Liver (tissue), 9 donors: ENCODE data around the gene TRIO. TPM values are rescaled to one million over a fixed set of nuclear protein-coding genes. Genes with fewer than 3 reads are reported as not detected.

Experiments
- DNase-seq: peaks from one replicate; pipeline ENCODE4 v3.0.0-alpha.2; 2017; ENCODE audit warnings: low spot score
- H3K27ac ChIP-seq, 2 donors: one replicate each; pipeline ENCODE4 v1.7.0; 2013; ENCODE audit warnings: inconsistent platforms in 2 of 2, low read length in 2 of 2, control low read depth in 1 of 2, low read depth in 1 of 2, mild to moderate bottlenecking in 1 of 2
- H3K27me3 ChIP-seq, 4 donors: one replicate each; pipeline versions ENCODE4 v1.6.1 to v1.7.0; 2013; ENCODE audit warnings: low read length in 3 of 4, inconsistent platforms in 1 of 4, mild to moderate bottlenecking in 1 of 4, moderate library complexity in 1 of 4; ENCODE audit not compliant: control insufficient read depth in 4 of 4, insufficient read depth in 4 of 4
- H3K36me3 ChIP-seq, 4 donors: one replicate each; pipeline versions ENCODE4 v1.6.1 to v1.7.0; 2013; ENCODE audit warnings: low read length in 3 of 4, mild to moderate bottlenecking in 3 of 4, low read depth in 1 of 4, moderate library complexity in 1 of 4; ENCODE audit not compliant: control insufficient read depth in 4 of 4, insufficient read depth in 3 of 4
- H3K4me1 ChIP-seq, 4 donors: one replicate each; pipeline versions ENCODE4 v1.6.1 to v1.7.0; 2013; ENCODE audit warnings: low read length in 3 of 4, mild to moderate bottlenecking in 3 of 4, moderate library complexity in 1 of 4; ENCODE audit not compliant: control insufficient read depth in 4 of 4, insufficient read depth in 4 of 4
- H3K4me3 ChIP-seq, 3 donors: one replicate each; pipeline versions ENCODE4 v1.6.1 to v1.7.0; 2013; ENCODE audit warnings: low read length in 3 of 3, control low read depth in 1 of 3, low read depth in 1 of 3, mild to moderate bottlenecking in 1 of 3
- H3K9ac ChIP-seq, 2 donors: one replicate each; pipeline ENCODE4 v1.7.0; 2013; ENCODE audit warnings: low read length in 2 of 2, mild to moderate bottlenecking in 2 of 2, moderate library complexity in 2 of 2, control low read depth in 1 of 2, low read depth in 1 of 2
- H3K9me3 ChIP-seq, 4 donors: one replicate each; pipeline versions ENCODE4 v1.6.1 to v1.7.0; 2013; ENCODE audit warnings: low read length in 3 of 4; ENCODE audit not compliant: control insufficient read depth in 4 of 4
- CTCF ChIP-seq: fragments of 150-350 bp; IDR thresholded peaks from 2 replicates; pipeline ENCODE4 v1.5.1; 2017; ENCODE audit warnings: improper control_type of control experiment, low read depth, low read length; ENCODE audit not compliant: missing input control
- EGR1 ChIP-seq, 2 donors: IDR thresholded peaks; 2 replicates each; pipeline ENCODE4 v1.6.1; 2016 to 2018; ENCODE audit warnings: antibody characterized with exemption in 2 of 2, low read depth in 2 of 2
- FOXA1 ChIP-seq: IDR thresholded peaks from 2 replicates; pipeline ENCODE4 v1.6.1; 2016; ENCODE audit warnings: antibody characterized with exemption
- FOXA2 ChIP-seq: IDR thresholded peaks from 2 replicates; pipeline ENCODE4 v1.6.1; 2016; ENCODE audit warnings: antibody characterized with exemption
- GABPA ChIP-seq, 2 donors: IDR thresholded peaks in 1 of 2; conservative IDR thresholded peaks in 1 of 2; 2 replicates each; pipeline ENCODE4 v1.6.1; 2016; ENCODE audit warnings: antibody characterized with exemption in 2 of 2, mild to moderate bottlenecking in 1 of 2, moderate library complexity in 1 of 2
- HNF4A ChIP-seq, 2 donors: conservative IDR thresholded peaks; 2 replicates each; pipeline ENCODE4 v1.6.1; 2016; ENCODE audit warnings: antibody characterized with exemption in 2 of 2, mild to moderate bottlenecking in 2 of 2
- JUND ChIP-seq, 2 donors: IDR thresholded peaks; 2 replicates each; pipeline ENCODE4 v1.6.1; 2016; ENCODE audit warnings: antibody characterized with exemption in 2 of 2
- NR2F2 ChIP-seq: IDR thresholded peaks from 2 replicates; pipeline ENCODE4 v1.6.1; 2016; ENCODE audit warnings: antibody characterized with exemption
- RAD21 ChIP-seq, 2 donors: IDR thresholded peaks; 2 replicates each; pipeline ENCODE4 v1.6.1; 2016; ENCODE audit warnings: antibody characterized with exemption in 2 of 2, mild to moderate bottlenecking in 2 of 2
- SP1 ChIP-seq: IDR thresholded peaks from 2 replicates; pipeline ENCODE4 v1.6.1; 2018; ENCODE audit warnings: antibody characterized with exemption, mild to moderate bottlenecking
- TAF1 ChIP-seq: conservative IDR thresholded peaks from 2 replicates; pipeline ENCODE4 v1.6.1; 2016; ENCODE audit warnings: antibody characterized with exemption, mild to moderate bottlenecking
- YY1 ChIP-seq: IDR thresholded peaks from 2 replicates; pipeline ENCODE4 v1.6.1; 2016; ENCODE audit warnings: antibody characterized with exemption, mild to moderate bottlenecking
- WGBS: extraction: QIAGEN DNeasy Blood & Tissue Kit; methylation state at CpG from one replicate; pipeline ENCODE4 v1.1.7; 2013; 5-methylcytosine and 5-hydroxymethylcytosine counted together
- polyA plus RNA-seq, 2 donors: library from polyadenylated mRNA; stranded (reverse) in 1 of 2; unstranded in 1 of 2; fragments of 200-250 nt in 1 of 2; fragments of >200 nt in 1 of 2; fragmentation: Nextera tagmentation in 1 of 2; extraction: Ambion mirVana in 1 of 2; gene quantifications; one replicate each; pipeline versions ENCODE4 v1.2.1 to v1.2.3, GENCODE V29; 2013 to 2015
- total RNA-seq, 2 donors: library from RNA; depleted of rRNA; stranded (reverse); fragments of >200 nt; gene quantifications; one replicate each; pipeline ENCODE4 v1.2.3, GENCODE V29; 2014
- TF ChIP-seq, protein P1 (sequence below): IDR thresholded peaks from 2 replicates; pipeline ENCODE4 v1.6.1; 2016; ENCODE audit warnings: antibody characterized with exemption, mild to moderate bottlenecking
- TF ChIP-seq, protein P2 (sequence below): IDR thresholded peaks from 2 replicates; pipeline ENCODE4 v1.6.1; 2016; ENCODE audit warnings: antibody characterized with exemption
- TF ChIP-seq, protein P3 (sequence below): IDR thresholded peaks from 2 replicates; pipeline ENCODE4 v1.6.1; 2016; ENCODE audit warnings: antibody characterized with exemption
- donor health status: healthy.
- donor health status: healthy.
- donor health status: healthy.
- donor health status: healthy.
- donor health status: healthy.

Gene TRIO
- total and polyA plus RNA-seq, 4 donors = 8.5 to 86.2 (median 16.0) TPM

DNA sequence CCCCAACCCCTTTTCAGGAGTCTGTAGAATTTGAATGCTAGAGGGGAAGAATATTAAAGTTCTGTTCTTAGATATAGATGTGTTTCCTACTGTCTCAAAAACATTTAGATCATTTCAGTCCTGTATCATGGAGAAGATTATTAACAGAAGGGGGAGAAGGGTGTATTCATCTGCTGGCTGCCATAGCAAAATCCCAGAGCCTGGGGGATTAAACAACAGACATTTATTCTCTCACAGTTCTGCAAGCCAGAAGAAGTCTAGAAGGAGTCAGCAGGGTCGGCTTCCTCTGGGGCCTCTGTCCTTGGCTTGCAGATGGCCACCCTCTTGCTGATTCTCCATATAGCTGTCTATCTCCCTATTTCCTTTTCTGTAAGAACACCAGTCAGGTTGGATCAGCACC lies 288.4 kb downstream of the TRIO start:
- H3K27ac ChIP-seq = no peak overlapping the region
- H3K36me3 ChIP-seq = peaks cover 0 to 14% (median 4%) of the 10 kb centered on the region in 4 donors
- no peaks in the 10 kb centered on the region for H3K4me1 ChIP-seq
- TF ChIP-seq HNF4A (conservative IDR thresholded peaks at IDR 0.05) (no peak), EGR1 (IDR thresholded peaks at IDR 0.05; ENCODE audit: low read depth in 2 of 2) (no peak), FOXA1 (no peak), YY1 (no peak), FOXA2 (no peak), NR2F2 (no peak), GABPA (IDR thresholded peaks at IDR 0.05 in 1 of 2, conservative IDR thresholded peaks at IDR 0.05 in 1 of 2) (no peak), TAF1 (no peak)
- TF ChIP-seq, protein P1, sequence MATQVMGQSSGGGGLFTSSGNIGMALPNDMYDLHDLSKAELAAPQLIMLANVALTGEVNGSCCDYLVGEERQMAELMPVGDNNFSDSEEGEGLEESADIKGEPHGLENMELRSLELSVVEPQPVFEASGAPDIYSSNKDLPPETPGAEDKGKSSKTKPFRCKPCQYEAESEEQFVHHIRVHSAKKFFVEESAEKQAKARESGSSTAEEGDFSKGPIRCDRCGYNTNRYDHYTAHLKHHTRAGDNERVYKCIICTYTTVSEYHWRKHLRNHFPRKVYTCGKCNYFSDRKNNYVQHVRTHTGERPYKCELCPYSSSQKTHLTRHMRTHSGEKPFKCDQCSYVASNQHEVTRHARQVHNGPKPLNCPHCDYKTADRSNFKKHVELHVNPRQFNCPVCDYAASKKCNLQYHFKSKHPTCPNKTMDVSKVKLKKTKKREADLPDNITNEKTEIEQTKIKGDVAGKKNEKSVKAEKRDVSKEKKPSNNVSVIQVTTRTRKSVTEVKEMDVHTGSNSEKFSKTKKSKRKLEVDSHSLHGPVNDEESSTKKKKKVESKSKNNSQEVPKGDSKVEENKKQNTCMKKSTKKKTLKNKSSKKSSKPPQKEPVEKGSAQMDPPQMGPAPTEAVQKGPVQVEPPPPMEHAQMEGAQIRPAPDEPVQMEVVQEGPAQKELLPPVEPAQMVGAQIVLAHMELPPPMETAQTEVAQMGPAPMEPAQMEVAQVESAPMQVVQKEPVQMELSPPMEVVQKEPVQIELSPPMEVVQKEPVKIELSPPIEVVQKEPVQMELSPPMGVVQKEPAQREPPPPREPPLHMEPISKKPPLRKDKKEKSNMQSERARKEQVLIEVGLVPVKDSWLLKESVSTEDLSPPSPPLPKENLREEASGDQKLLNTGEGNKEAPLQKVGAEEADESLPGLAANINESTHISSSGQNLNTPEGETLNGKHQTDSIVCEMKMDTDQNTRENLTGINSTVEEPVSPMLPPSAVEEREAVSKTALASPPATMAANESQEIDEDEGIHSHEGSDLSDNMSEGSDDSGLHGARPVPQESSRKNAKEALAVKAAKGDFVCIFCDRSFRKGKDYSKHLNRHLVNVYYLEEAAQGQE = no peak
- TF ChIP-seq, protein P2, sequence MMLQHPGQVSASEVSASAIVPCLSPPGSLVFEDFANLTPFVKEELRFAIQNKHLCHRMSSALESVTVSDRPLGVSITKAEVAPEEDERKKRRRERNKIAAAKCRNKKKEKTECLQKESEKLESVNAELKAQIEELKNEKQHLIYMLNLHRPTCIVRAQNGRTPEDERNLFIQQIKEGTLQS = no peak
- H3K27me3 ChIP-seq = no peaks in the 10 kb centered on the region
- WGBS = 96% methylated on average over 1 of the region's 1 CpG
- H3K4me3 ChIP-seq = no peak overlapping the region
- DNase-seq = no peak
- H3K9ac ChIP-seq = no peak overlapping the region
- no peaks in the 10 kb centered on the region for H3K9me3 ChIP-seq

DNA sequence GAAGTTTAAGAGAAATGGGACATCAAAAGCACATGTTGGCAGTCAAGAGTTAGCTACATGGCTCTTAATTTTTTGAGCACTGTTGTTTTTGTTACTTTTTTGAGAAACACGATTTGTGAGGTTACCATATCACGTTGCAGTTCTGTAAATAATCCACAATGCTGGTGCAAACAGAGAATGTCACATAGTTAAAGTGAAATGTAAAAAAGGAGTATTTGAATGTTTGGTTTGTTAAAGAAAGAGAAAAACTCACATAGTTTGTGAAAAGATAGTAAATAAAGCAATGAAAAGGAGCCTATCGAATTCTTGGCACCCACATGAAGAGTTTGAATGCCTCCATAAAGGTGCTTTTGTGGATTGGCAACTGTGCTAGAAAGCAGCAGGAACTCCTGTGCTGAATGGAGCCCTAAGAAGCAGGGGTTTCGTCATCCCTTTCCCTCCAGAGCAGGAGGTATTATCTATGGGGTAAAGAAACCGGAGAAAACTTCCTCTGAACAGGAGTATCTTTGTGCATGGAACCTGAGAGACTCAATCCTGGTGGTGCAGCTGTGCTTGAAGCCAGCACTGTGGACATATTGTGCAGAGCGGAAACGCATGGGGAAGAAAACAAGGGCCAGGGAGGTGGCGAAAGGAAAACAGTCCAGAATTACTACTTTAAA lies 289.9 kb downstream of the TRIO start:
- WGBS = 94% methylated on average over 8 of the region's 8 CpGs
- H3K36me3 ChIP-seq = peaks cover 0 to 8% (median 2%) of the 10 kb centered on the region in 4 donors
- no peak overlapping the region for H3K9ac ChIP-seq
- no peak overlapping the region for H3K27ac ChIP-seq
- no peak for TF ChIP-seq CTCF
- H3K4me1 ChIP-seq = no peaks in the 10 kb centered on the region
- H3K27me3 ChIP-seq = no peaks in the 10 kb centered on the region
- no peak for DNase-seq
- no peaks in the 10 kb centered on the region for H3K9me3 ChIP-seq
- no peak overlapping the region for H3K4me3 ChIP-seq

DNA sequence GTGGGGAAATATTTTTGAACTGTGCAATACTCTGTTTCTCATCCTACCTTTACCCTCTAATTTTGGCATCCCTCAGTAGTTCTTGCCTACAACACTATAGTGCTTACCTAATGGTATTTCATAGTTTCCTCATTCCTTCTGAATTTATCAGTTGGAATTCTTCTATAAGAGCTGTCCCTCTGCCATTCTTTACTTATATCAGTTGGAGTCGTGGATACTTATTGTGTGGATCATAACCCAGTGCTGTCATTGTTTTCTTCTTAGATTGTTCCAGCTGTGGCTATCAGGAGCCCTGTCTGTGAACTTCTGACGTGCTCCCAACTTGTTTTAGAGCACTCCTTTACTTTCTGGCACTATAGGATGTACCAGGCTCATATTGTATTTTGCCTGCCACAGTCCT lies 292.3 kb downstream of the TRIO start:
- Histone ChIP-seq H3K9ac (no peak overlapping the region), H3K36me3 (peaks cover 4 to 12% (median 7%) of the 10 kb centered on the region in 4 donors), H3K9me3 (no peaks in the 10 kb centered on the region), H3K27me3 (no peaks in the 10 kb centered on the region), H3K4me1 (no peaks in the 10 kb centered on the region), H3K27ac (no peak overlapping the region), H3K4me3 (no peak overlapping the region)
- 89% methylated on average over 2 of the region's 2 CpGs for WGBS
- TF ChIP-seq RAD21 (IDR thresholded peaks at IDR 0.05) (no peak), EGR1 (IDR thresholded peaks at IDR 0.05; ENCODE audit: low read depth in 2 of 2) (no peak), SP1 (no peak), CTCF (no peak), JUND (IDR thresholded peaks at IDR 0.05) (no peak), FOXA1 (no peak), HNF4A (conservative IDR thresholded peaks at IDR 0.05) (no peak), NR2F2 (no peak), GABPA (IDR thresholded peaks at IDR 0.05 in 1 of 2, conservative IDR thresholded peaks at IDR 0.05 in 1 of 2) (no peak), FOXA2 (no peak)
- TF ChIP-seq, protein P3, sequence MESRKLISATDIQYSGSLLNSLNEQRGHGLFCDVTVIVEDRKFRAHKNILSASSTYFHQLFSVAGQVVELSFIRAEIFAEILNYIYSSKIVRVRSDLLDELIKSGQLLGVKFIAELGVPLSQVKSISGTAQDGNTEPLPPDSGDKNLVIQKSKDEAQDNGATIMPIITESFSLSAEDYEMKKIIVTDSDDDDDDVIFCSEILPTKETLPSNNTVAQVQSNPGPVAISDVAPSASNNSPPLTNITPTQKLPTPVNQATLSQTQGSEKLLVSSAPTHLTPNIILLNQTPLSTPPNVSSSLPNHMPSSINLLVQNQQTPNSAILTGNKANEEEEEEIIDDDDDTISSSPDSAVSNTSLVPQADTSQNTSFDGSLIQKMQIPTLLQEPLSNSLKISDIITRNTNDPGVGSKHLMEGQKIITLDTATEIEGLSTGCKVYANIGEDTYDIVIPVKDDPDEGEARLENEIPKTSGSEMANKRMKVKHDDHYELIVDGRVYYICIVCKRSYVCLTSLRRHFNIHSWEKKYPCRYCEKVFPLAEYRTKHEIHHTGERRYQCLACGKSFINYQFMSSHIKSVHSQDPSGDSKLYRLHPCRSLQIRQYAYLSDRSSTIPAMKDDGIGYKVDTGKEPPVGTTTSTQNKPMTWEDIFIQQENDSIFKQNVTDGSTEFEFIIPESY = no peak
- DNase-seq = no peak
